GM12872 (cell line): Measurements from ENCODE around the gene SPATA6L.

ENCODE experiments used
- TF ChIP-seq, protein P1 (sequence below): IDR thresholded peaks from 3 replicates; pipeline ENCODE4 v1.5.1; 2011; ENCODE audit warnings: low read depth, mild to moderate bottlenecking, low read length, moderate library complexity; ENCODE audit not compliant: insufficient read depth

SPATA6L gene, protein sequence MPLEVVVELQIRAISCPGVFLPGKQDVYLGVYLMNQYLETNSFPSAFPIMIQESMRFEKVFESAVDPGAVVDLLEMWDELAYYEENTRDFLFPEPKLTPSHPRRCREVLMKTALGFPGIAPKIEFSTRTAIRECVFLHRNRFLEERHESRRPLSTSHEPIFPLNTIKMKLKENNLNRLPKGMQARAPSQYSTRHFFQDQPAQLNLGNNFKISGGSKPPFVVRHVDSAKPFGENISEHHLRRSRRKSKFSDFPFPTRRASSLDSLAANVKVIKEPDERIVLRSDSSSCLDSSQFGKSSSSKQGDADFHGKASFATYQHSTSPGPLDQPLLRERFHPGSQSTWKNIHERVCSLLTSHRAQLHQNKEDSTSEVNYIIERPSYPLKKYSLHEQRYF

DNA sequence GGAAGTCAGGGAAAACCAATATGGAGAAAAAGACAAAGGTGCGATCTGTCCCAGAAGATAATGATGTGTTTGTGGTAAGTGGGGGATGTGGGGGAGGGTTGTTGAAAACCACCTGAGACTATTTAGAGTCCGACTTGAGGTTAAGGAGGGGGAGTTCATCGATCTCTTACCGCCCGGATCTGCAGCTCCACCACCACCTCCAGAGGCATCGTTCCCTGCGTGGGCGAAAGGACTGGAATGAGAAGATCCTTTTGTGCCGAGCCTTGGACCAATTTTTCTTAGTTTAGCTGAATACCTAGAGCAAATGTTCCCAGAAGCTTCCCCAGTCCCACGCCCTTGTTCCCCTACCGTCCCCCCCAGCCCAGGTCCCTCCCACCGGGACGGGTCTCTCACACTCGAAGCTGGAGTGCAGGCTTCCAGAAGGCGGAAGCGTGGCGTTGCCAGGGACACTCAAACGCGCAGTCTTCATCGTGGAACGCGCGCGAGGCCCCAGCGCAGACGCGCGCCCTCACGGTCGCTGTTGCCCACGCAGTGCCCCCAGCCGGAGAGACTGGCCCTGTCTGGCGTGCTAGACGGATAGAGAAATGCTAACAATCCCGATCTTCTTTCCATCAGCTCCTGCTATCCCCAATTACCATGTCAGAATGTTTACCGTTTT, at the start of gene SPATA6L:
Gene SPATA6L, minus strand, starts transcription at position 439 of the 658 bp plus-strand sequence. Its CDS starts 230 bp downstream, at position 209.
- TF ChIP-seq, protein P1, sequence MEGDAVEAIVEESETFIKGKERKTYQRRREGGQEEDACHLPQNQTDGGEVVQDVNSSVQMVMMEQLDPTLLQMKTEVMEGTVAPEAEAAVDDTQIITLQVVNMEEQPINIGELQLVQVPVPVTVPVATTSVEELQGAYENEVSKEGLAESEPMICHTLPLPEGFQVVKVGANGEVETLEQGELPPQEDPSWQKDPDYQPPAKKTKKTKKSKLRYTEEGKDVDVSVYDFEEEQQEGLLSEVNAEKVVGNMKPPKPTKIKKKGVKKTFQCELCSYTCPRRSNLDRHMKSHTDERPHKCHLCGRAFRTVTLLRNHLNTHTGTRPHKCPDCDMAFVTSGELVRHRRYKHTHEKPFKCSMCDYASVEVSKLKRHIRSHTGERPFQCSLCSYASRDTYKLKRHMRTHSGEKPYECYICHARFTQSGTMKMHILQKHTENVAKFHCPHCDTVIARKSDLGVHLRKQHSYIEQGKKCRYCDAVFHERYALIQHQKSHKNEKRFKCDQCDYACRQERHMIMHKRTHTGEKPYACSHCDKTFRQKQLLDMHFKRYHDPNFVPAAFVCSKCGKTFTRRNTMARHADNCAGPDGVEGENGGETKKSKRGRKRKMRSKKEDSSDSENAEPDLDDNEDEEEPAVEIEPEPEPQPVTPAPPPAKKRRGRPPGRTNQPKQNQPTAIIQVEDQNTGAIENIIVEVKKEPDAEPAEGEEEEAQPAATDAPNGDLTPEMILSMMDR: peak; percentile 33; the same call in 2 of the 3 replicates

DNA sequence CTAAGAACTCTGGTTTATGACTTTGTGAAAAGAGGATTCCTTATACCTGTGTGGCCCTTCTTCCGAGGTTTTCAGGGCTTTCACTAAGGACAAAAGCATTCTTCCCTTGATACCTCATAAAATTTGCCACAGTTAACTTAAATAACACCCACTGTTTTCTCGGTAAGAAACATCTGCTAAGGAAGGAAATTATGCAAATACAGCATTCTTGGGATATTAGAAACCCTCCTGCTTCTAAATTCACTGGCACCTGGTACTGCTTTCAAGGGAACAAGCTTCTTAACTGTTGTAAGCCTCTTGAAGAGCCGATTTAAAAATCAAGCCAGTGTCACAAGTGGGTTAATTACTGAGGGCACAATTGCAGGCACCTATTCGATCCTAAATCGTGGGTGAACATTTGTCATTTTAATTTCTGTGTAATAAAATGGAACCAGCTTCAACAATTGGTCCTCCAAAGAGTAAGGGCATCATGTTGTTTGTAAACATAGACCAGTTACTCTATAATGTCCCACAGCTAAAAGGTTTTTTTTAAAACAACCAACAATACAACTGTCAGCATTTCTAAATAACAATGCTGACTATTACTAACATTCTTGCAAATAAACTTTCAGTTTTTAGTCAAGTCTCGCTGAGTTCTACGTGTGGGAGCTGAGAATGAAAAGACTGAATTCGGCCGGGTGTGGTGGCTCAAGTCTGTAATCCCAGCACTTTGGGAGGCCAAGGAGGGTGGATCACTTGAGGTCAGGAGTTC, 48.2 kb upstream of the SPATA6L start:
- TF ChIP-seq, protein P1: no peak

DNA sequence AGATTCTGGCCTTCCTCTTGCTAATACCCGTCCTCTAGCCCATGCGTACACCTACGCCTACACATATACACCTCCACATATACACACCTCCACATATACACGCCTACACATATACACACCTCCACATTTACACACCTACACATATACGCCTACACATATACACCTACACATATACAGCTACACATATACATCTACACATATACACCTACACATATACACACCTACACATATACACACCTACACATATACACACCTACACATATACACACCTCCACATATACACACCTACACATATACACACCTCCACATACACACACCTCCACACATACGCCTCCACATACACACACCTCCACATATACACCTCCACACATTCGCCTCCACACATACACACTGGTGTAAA, 47.6 kb upstream of the SPATA6L start:
- TF ChIP-seq, protein P1: no peak

DNA sequence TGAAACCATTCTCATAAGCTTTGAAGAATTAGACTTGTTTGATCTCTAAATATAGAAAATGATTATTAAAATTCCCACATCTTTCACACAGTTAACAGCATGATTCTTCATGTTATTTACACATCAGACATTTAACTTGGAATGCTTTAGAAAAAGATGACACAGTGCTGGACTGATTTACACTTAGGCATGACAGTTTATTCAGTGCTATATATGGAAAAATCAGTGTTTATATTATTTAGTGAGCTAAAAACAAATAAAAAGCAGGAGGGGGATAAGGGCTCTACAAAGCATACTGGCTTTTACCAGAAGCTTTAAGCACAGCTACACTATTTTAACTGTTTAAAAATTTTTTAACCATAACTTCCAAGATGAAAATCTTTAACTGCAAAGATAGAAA, 43.1 kb upstream of the SPATA6L start:
- TF ChIP-seq, protein P1: no peak

DNA sequence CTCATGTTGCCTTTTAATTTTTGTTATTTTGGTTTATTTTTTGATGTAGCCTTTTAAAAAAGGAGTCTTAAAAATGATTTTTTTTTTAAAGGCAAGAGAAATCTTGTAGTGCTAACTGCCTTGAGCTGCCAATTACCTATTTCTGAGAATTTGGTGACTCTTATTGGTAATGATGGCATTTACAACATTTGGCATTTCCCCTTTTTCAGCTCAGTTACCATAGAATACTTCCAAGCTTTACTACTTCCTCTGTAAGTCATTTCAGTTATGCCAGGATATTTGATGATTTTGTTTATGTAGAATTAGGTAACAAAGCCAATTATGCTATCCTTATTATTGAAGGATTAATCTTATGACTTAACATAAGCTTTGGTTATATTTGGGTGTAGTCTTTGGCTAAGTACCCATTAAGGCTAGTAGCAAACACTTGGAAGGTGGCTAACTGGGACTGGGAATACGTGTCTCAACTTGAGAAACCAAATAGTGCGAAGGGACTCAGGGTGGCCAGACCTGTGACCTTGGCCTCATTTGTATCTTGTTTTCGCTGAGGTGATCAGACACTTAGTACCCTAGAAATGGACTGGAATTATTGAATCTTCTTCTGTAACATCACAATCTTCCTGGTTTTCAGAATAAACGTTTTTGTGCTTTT, 40.8 kb upstream of the SPATA6L start:
- TF ChIP-seq, protein P1: no peak

DNA sequence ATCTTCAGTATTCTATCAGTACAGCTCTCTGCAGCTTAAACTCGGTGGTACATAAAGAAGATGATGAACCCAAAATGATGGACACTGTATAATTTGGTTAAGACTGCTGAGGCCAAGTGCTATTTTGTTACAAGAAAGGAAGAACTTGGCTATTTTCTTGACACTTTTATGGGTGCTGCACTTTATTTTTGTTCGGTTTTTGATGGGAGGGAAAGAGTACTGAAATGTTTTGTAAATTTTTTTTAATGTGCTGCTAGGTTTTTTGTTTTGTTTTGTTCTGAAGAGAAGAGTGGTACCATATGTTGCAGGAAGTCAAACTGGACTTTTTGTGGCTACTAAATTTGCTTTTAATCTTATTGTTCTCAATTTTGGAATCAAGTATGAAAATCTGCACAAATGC, 39.7 kb upstream of the SPATA6L start:
- TF ChIP-seq, protein P1: no peak

DNA sequence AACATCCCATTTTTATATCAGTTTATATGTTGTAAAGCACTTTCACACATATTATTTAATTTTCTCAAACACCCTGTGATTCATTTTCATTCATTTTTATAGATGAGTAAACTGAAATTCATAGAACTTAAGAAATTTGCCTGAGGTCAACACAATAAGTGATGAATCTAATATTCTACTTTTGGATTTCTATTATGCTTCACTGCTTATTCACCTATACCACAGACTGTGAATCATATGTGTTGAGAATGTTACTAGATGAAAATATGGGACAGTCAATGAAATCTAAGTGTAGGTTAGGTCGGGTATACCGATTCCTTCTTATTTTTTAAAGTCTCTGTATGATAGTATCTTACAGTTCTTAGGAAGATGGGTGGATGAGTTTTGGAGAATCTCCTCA, 37.8 kb upstream of the SPATA6L start:
- TF ChIP-seq, protein P1: no peak
